LoVo (cell line): Measurements from ENCODE around the gene CCR8.
"Not testable (repeated sequence)": the region's sequence is repeated elsewhere in the genome, so short reads cannot be mapped to it uniquely, and the experiment has no call there.

Experiments
- DNase-seq: peaks from one replicate; pipeline ENCODE4 v3.0.0-alpha.2; 2016; ENCODE audit warnings: low spot score

The CCR8 gene

GRCh38 chr3:39349080-39349479, 19.6 kb downstream of the CCR8 start:
- DNase-seq, result no peak

DNA sequence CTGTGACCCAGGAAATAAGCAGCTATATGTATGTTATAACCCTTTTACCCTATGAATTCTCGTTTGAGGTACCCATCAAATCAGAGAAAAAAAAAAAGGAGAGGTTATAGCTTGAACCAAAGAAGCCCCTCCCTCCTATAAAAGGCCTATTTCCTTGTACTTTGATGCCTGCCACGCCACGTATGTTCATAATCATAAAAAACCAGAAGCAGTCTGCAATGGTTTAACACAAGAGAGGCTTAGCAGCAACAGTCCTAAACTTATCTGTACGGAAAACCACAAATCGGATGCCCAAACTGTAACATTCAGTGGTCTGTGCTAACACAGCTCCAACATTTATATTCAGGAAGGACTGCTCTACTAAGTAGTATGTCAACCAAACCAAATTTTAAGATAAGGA, 21.2 kb downstream of the CCR8 start:
- no peak for DNase-seq

DNA sequence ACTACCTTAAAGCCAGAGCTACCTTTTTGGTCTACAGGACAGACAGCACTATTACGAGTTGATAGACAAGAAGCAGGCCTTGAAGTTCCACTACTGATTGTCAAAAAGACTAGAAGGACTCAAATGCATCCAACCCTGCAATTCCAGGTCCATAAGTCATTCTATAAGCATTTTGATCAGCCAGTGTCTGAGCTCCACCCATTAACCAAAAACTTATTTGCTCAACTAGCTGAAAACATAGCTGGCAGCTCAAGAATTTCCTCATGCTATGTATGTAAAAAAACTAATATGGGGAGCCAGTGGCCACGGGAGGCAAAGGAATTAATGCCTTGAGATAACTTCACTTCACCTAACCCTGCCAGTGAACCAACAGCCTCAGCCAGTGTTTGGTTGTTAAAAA, 21.6 kb downstream of the CCR8 start:
- DNase-seq, result not testable (repeated sequence)

- not testable (repeated sequence) for DNase-seq
Observed at GRCh38 chr3:39353168-39353927, 23.8 kb downstream of the CCR8 start.

DNA sequence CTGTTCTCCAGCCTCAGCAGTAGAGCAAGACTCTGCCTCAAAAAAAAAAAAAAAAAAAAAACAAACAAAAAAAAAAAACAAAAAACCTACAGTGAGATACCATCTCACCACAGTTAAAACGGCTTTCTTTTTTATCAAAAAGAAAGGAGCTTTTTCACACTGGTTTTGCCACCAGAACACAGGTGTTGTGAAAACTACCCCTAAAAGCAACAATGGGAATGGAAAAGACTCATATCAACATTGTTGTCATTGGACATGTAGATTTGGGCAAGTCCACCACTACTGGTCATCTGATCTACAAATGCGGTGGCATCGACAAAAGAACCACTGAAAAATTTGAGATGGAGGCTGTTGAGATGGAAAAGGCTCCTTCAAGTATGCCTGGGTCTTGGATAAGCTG, 28.8 kb downstream of the CCR8 start:
- DNase-seq, result no peak

GRCh38 chr3:39361252-39361927, 31.9 kb downstream of the CCR8 start:
- no peak for DNase-seq

DNA sequence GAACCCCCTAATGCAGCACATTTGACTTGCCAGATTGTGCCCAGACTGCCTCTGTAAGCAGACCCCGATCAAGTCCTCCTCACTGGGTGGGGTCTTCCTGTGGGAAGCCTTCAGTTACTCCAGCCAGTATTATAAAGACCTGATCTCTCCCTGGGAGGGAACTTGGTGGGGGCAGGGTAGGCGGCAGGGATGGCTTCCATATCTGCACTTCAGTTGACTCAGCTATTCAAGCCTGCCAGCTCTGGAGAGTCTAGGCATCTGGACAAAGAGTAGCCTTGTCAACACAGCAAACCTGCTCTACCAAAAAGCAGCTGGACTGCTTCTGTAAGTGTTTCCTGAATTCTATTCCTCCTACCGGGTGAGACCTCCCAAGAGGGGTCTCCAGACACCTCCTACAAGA, 32.7 kb downstream of the CCR8 start:
- DNase-seq, result no peak

DNA sequence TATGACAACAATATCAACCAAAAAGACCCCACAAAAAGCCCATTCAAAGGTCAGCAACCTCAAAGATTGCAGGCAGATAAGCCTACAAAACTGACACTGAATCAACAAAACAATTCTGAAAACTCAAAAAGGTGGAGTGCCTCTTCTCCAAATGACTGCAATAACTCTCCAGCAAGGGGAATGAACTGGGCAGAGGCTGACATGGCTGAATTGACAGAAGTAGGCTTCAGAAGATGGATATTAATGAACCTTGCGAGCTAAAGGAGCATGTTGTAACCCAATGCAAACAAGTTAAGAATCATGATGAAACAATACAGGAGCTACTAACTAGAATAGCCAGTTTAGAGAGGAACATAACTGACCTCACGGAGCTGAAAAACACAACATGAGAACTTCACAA, 33.3 kb downstream of the CCR8 start:
- no peak for DNase-seq

GRCh38 chr3:39370450-39370849, 40.9 kb downstream of the CCR8 start:
- not testable (repeated sequence) for DNase-seq

DNA sequence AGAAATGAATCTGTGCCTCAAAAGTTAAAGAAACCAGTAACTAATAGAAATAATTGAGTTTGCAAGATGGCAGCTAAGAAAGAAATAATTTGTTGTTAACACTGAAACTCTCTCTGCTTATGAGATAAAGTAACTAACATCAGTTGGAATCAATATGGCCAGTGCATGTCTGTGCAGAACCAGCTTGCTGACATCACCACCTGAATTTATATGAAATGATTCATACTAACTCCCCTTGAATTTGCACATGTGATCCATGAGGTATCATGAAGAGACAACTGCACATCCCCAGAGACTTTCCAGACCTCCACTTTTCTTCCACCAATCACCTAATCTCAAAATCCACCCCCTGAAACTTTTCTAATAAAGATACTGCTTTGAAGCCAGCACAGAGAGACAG, 43.3 kb downstream of the CCR8 start:
- no peak for DNase-seq

DNA sequence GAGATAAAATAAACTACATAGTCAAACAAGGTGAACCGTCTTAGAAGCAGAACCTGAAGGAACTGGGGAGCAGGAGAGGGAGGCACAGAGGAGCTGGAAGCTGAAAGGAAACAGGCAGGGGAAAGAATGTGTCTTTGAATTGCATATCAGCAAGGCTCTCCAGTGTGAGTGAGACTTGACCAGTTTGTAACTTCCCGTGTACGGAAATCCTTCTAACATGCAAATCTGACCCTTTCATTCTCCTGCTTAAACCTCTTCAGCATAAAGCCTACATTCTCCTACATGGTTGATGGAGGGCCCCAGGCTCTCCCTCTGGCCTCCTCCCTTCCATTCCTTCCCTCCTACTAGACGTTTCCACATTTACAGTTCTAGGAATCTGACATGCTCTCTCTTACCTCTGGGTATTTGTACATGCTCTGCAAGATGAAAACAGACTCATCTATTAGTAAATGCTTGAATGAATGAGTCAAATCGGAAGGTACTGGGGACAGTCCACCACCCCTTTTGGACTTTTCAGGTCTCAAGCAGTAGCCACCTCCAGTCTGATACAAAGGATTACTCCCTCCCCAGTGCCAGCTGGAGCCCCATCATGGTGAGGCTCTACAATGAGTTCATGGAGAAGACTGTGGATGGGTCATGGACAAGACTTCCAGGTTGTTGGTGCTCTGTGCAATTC, 47.6 kb downstream of the CCR8 start:
- DNase-seq, result no peak

DNA sequence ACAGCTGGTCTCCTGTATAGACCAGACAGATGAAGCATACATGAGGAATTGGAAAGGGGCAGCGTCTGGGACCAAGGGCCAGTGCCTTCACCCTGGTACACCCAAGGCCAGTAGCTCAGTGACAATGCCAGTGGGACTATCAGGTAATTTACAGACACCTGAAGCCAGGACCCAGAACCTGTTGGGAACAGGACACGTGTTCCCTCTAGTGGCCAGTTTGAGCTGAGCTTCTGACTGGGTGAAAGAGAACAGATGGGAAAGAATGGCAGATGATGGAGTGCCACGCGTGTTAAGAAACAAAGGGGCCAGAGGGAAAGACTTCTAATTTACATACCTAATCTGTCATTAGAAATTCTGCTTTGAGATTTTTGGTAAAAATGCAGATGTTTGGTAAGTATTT, 48.6 kb downstream of the CCR8 start:
- DNase-seq, result peak; percentile 59

GRCh38 chr3:39378957-39379777, 49.7 kb downstream of the CCR8 start:
- no peak for DNase-seq

DNA sequence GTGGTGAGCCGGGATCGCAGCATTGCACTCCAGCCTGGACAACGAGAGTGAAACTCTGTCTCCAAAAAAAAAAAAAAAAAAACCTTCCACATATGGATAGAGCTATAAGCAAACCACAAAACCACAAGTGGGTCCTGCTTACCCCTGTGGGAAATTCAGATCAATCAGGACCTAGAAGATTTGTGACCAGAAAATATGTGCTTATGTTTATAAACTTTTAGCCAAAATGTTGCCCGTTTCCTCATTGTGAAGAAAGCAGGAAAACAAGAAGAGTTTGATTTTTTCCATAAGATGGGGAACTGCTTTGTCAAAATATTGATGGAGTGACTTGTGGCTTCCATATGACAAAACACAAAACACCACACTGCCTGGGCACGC, 50.3 kb downstream of the CCR8 start:
- no peak for DNase-seq

- DNase-seq, result no peak
Observed at GRCh38 chr3:39381432-39381831, 51.9 kb downstream of the CCR8 start.
